Central memory CD8-positive, alpha-beta T cell (primary cell): ENCODE measurements around the gene NPC1L1.
A peak's percentile ranks its signal among the peaks of the same experiment; 100 is the strongest.
"Not testable (repeated sequence)": the region's sequence is repeated elsewhere in the genome, so short reads cannot be mapped to it uniquely, and the experiment has no call there.

ENCODE experiments used
- ATAC-seq: fragments of 150-1000 bp; cut with Tn5 transposase; replicated peaks from 2 replicates; pipeline ENCODE4 v1.10.0; 2022; ENCODE audit warnings: mild to moderate bottlenecking, moderate FRiP score, moderate number of reproducible peaks; ENCODE audit not compliant: poor library complexity, severe bottlenecking; ENCODE audit errors: extremely low read depth
- DNase-seq, 2 donors: peaks; one replicate each; pipeline ENCODE4 v3.0.0; 2021; ENCODE audit warnings: low spot score in 2 of 2
- H3K27ac Mint-ChIP-seq: one replicate; pipeline ENCODE4 v1.8.0; 2022; ENCODE audit warnings: low read depth, mild to moderate bottlenecking, moderate library complexity, mixed read lengths
- H3K27me3 Mint-ChIP-seq: one replicate; pipeline ENCODE4 v1.8.0; 2022; ENCODE audit warnings: mixed read lengths
- H3K36me3 Mint-ChIP-seq: one replicate; pipeline ENCODE4 v1.8.0; 2022; ENCODE audit warnings: mild to moderate bottlenecking, moderate library complexity, mixed read lengths; ENCODE audit not compliant: insufficient read depth
- H3K4me1 Mint-ChIP-seq: one replicate; pipeline ENCODE4 v1.8.0; 2022; ENCODE audit warnings: mixed read lengths
- H3K4me3 Mint-ChIP-seq: one replicate; pipeline ENCODE4 v1.8.0; 2022; ENCODE audit warnings: mild to moderate bottlenecking, moderate library complexity, mixed read lengths
- H3K9me3 Mint-ChIP-seq: one replicate; pipeline ENCODE4 v1.8.0; 2022; ENCODE audit warnings: mixed read lengths

Gene NPC1L1

DNA sequence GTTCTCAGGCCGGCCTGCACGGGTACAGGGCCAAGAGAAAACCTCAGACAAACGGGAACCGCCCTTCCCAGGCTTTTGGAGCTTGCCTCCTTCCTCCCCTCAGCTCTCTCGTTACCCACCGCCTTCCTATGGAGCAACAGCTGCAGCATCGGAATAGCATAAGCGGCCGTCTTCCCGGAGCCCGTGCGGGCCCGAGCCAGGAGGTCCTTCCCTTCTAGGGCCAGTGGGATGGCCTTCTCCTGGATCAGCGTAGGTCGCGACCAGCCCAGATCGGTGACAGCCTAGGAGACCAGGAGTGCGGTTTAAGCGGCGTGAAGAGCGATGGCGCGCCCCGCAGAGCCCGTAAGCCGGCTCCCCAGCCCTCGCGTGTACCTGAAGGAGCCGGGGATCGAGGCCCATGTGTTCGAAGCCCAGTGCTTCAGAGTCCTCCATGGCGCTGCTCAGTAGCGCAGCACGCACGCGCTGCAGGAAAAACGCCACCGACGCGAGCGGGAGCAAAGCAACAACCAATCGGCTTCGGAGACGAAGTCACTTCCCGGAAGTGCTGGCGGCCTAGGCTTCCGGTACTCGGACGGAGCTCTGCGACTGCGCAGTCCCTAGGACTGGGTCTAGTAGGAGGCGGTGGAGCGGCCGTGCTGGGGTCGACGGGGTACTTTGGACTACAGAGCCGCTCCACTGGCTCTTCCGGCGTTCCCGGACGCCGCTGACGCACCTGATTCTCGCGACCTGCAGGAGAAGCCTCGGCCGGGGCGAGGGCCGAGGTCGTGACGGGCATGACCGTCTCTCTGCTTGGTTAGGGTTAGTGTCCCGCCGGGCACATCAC, 32.5 kb upstream of the NPC1L1 start, which contains the start of gene DDX56:
Gene DDX56 (minus strand): TSS at position 445 of the 823 bp plus-strand sequence. CDS start 13 bp downstream, at position 432.
- no peaks in the 10 kb centered on the region for H3K27me3 Mint-ChIP-seq

DNA sequence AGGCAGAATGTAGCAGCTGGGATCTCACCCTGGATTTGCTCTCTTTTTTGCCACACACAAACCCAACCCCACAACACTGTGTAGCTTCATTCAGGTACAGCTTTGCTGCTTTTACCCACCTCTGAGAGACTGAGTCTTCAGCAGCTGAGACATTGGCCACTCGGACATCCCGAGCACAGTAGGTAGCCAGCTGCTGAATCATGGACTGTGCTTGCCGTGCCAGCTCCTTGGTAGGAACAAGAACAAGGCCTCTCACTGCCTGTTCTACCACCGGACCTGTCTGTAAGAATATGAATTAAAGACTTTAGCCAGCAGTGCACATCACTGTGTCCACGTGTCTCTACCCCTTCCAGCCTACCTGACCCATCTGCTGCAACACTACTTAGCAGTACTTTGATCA, 31.6 kb upstream of the NPC1L1 start:
- Mint-ChIP-seq H3K9me3 (no peaks in the 10 kb centered on the region), H3K4me1 (peaks cover 33% of the 10 kb centered on the region), H3K27ac (peak overlapping the region; percentile 99), H3K36me3 (peaks cover 46% of the 10 kb centered on the region), H3K27me3 (no peaks in the 10 kb centered on the region), H3K4me3 (peak overlapping the region; percentile 98)
- DNase-seq, result no peak
- ATAC-seq, result no peak

More for the DNA sequence above, 32.5 kb upstream of the NPC1L1 start, which contains the start of gene DDX56:
- H3K9me3 Mint-ChIP-seq, result no peaks in the 10 kb centered on the region
- peaks cover 32% of the 10 kb centered on the region for H3K4me1 Mint-ChIP-seq
- peak within 1 kb of the TSS; percentile 99 for H3K27ac Mint-ChIP-seq
- H3K36me3 Mint-ChIP-seq, result peaks cover 46% of the 10 kb centered on the region
- ATAC-seq (peak; percentile 97), DNase-seq (peak; percentile 73 to 79)
- H3K4me3 Mint-ChIP-seq, result peak within 1 kb of the TSS; percentile 98

DNA sequence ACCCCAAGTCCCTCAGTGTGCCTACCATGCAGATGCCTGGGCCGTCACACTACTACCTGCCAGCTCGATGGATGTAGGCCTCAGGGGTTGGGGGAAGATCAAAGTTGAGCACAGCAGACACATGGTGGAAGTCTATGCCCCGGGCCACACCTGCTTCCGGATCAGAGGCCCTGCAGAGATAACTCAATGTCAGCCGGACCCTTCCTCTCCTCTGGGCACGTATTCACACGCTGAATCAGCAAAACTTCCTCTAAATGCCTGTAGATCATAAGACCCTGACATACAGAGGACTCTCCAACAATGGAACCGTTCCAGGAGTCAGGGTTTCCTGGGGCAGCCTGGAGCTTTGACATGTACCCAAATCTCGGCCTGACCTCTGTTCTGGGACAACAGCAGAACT, 28.8 kb upstream of the NPC1L1 start:
- Mint-ChIP-seq H3K36me3 (peaks cover 41% of the 10 kb centered on the region), H3K27me3 (no peaks in the 10 kb centered on the region), H3K4me1 (peaks cover 46% of the 10 kb centered on the region), H3K9me3 (no peaks in the 10 kb centered on the region), H3K4me3 (no peak overlapping the region), H3K27ac (no peak overlapping the region)
- no peak for ATAC-seq
- no peak for DNase-seq

DNA sequence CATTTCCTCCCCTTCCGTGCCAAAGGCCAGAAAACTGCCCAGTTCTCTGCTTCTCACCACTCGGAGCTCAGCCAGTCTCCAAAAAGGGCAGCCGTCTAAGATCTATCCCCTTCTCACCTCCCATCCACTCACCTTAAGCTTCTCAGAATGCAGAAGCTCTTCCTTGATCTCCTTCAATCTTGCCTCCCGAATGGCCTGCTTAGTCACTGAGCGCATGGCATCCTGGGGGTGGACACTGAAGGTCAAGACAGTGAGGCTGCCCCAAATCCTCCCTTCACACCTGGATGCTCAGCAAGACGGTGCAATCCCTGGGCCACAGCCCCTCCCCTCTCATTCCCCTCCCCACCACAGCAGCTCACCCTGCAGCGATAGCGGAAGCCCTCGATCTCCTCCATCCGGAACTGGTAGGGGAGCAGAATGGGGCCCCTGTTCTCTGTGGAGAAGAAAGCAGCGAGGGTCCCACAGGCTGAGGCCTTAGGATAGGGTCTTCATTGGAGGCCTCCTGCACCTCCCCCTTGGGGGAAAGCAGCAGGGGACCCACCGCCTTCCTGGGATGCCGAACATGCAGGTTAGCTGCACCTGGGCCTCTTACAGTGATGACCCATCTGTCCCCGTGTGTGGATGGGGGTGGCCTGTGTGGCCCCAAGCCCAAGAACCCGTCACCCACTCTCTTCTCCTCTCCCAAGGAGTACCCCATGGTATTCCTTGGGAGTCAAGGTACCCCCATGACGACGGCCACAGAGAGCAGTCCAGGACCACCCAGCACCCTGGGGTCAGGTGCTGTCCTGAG, 27.8 kb upstream of the NPC1L1 start:
- Mint-ChIP-seq H3K36me3 (peaks cover 40% of the 10 kb centered on the region), H3K27me3 (no peaks in the 10 kb centered on the region), H3K4me3 (no peak overlapping the region), H3K4me1 (peaks cover 38% of the 10 kb centered on the region), H3K27ac (peak overlapping the region; percentile 16), H3K9me3 (no peaks in the 10 kb centered on the region)
- DNase-seq, result no peak
- ATAC-seq, result no peak

DNA sequence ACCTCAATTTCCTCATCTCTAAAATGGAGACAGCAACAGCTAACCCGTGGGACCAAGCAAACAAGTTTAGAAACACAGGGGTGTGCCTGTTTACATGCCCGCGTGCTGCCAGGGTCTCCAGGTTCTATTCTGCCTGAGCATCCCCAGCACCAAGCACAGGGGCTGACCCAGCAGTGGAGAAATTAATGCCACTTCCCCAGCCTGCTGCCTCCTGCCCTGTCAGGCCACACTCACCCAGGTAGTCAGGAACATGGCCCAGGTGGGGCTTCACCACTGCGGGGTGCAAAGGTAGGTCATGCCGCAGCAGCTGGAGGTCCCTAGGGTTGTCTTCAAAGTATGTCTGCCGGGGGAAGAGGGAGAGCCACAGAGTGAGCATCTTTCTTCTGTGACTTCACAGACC, 26.8 kb upstream of the NPC1L1 start:
- Mint-ChIP-seq H3K27ac (no peak overlapping the region), H3K4me1 (peaks cover 27% of the 10 kb centered on the region), H3K4me3 (no peak overlapping the region), H3K27me3 (no peaks in the 10 kb centered on the region), H3K9me3 (no peaks in the 10 kb centered on the region), H3K36me3 (peaks cover 34% of the 10 kb centered on the region)
- no peak for ATAC-seq
- no peak for DNase-seq

DNA sequence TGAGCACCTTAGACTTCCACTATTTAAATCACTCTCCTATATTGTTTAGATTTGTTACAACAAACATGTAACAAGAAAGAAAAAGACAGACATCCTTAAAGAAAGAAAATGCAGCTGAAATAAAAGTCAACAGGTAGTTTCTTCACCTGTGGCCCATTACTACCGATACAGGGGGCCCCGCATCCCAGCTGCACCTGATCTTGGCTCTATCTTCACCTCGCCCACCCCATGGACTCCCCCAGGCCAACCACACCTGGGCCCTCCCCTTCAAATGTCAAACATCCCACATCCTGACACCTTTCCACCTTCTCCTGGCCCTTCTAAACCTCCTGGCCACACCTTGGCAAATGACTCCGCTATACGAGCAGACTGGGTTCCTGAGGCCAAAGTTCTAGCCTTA, 25.6 kb upstream of the NPC1L1 start:
- Mint-ChIP-seq H3K9me3 (no peaks in the 10 kb centered on the region), H3K4me1 (peaks cover 20% of the 10 kb centered on the region), H3K4me3 (no peak overlapping the region), H3K27me3 (no peaks in the 10 kb centered on the region), H3K27ac (peak overlapping the region; percentile 2), H3K36me3 (peaks cover 30% of the 10 kb centered on the region)
- ATAC-seq (no peak), DNase-seq (no peak)

DNA sequence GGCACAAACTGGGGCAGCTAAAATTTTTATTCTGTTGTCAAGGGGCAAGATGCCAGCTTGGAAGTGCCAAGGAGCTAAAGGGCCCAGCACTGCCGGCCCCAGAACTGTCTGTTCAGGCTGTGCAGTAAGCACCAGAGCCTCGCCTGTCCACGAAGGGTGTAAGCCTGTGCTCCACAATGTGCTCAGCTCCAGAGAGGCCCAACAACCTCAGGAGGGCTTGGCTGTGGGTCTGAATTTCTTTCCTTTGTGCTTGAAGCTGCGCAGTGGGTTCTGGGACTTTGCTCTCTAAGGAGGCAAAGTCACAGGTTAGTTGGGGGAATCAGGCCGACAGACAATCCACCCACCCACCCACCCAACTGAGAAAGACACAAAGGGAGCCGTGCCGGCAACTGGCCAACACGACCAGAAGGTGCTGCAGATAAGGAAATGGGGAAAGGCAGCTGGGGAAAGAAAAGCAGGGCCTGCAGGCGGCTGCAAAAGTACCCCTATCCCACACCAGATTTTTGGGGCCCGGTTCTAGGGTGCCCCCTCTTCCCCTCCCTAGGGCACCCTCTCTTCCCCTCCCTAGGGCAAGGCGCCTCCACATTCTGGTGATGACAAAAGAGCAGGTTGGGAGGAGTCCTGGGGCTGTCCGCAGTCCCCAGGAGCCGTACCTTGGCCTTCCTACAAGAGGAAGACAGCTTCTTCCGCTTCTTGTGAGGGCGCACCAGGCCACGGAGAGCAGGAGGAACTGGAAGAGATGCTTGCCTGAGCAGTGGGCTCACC, 24.8 kb upstream of the NPC1L1 start:
- Mint-ChIP-seq H3K36me3 (peaks cover 26% of the 10 kb centered on the region), H3K4me3 (no peak overlapping the region), H3K27ac (peak overlapping the region; percentile 54), H3K4me1 (peaks cover 20% of the 10 kb centered on the region), H3K27me3 (no peaks in the 10 kb centered on the region), H3K9me3 (no peaks in the 10 kb centered on the region)
- ATAC-seq (no peak), DNase-seq (no peak)

DNA sequence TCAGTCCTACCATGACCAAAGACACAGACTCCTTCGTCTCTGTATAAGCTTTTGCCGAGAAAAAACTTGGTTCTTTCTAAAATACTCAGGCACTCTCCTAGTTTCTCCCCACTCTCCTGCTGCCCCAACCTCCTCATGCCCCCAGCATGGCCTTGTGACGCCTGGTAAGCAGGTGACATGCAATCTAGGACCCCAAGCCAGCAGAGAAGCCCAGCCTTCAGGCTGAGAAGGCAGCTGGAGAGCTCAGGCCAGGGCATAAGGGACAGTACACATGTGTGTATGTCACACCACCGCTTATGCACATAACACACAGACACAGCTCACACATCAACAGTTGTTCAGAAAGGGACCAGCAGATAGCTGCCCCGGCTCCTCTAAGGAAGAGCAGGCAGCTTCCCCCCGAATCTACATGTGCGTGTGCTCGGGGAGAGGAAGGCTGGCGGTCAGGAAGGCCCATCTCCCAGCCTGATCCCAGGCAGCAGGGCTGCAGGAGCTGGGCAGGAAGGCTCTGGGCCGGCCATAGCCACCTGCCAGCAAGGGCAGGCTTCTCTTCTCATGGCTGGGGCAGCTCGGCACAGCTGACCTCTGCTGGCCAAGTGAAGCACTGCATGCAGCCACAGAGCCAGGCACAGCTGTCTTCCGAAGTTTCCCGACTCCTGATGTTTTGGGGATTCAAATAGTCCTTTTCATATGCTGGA, 24.1 kb upstream of the NPC1L1 start:
- ATAC-seq (peak; percentile 87), DNase-seq (peak; percentile 48 to 56)
- Mint-ChIP-seq H3K4me1 (peaks cover 20% of the 10 kb centered on the region), H3K27ac (peak overlapping the region; percentile 54), H3K9me3 (no peaks in the 10 kb centered on the region), H3K36me3 (peaks cover 24% of the 10 kb centered on the region), H3K27me3 (no peaks in the 10 kb centered on the region), H3K4me3 (no peak overlapping the region)

DNA sequence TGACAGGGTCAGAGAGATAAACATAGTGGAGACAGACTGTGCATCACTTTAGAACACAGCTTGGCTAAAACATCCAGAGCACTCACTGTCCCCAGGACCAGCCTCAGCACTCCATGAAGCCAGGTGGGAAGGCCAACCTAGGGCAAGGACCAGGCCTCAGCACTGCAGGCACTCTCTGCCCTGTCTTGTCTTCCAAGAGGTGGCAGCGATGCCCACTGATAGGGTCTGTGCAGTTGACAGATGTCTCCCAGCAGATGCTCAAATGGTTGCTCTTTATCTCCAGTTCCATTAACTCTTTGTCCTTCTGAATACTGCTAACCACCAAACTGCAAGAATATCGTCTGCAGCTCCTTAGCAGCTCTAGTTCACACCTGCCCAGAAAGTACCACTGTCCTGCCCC, 23.5 kb upstream of the NPC1L1 start:
- ATAC-seq (no peak), DNase-seq (no peak)
- H3K4me3 Mint-ChIP-seq, result no peak overlapping the region
- no peaks in the 10 kb centered on the region for H3K9me3 Mint-ChIP-seq
- H3K27me3 Mint-ChIP-seq, result no peaks in the 10 kb centered on the region
- H3K36me3 Mint-ChIP-seq, result peaks cover 23% of the 10 kb centered on the region
- H3K4me1 Mint-ChIP-seq, result peaks cover 20% of the 10 kb centered on the region
- no peak overlapping the region for H3K27ac Mint-ChIP-seq

DNA sequence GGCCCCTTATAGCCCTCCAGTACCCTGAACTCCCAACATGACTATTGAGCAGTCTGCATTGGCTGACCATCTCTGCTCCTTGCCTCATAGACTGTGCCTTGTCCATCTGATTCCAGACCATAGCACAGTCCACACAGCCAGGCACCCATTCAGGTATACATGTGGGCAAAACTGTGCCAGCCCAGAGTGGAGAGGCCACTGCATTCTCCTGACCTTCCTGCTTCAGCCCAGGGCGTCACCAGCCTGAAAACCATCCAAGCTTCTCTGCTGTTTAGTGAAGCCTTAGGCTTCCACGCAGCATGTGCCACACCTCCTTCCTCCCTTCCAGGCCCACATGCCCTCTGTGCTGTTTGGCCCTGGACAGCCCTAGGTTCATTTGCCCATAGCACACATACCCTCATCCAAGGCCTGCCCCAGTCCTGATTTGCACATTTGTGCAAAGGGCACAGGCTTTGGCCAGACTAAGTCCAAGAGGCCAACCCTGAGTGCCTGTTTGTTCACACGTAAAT, 22.1 kb upstream of the NPC1L1 start:
- peaks cover 13% of the 10 kb centered on the region for H3K36me3 Mint-ChIP-seq
- DNase-seq, result no peak
- H3K27me3 Mint-ChIP-seq, result no peaks in the 10 kb centered on the region
- H3K27ac Mint-ChIP-seq, result peak overlapping the region; percentile 32
- H3K4me3 Mint-ChIP-seq, result no peak overlapping the region
- H3K9me3 Mint-ChIP-seq, result no peaks in the 10 kb centered on the region
- H3K4me1 Mint-ChIP-seq, result peaks cover 20% of the 10 kb centered on the region
- no peak for ATAC-seq

DNA sequence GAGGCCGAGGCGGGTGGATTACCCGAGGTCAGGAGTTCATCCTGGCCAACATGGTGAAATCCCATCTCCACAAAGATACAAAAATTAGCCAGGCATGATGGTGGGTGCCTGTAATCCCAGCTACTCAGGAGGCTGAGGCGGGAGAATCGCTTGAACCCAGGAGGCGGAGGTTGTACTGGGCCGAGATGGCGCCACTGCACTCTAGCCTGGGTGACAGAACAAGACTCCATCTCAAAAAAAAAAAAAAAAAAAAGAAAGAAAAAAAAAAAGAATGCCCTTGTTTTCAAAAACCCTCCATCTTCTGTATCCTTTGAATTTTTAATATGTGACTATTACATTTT, 21.5 kb upstream of the NPC1L1 start:
- DNase-seq, H3K36me3 Mint-ChIP-seq, H3K27me3 Mint-ChIP-seq, H3K9me3 Mint-ChIP-seq, H3K27ac Mint-ChIP-seq, H3K4me3 Mint-ChIP-seq, ATAC-seq: not testable (repeated sequence)
- peaks cover 17% of the 10 kb centered on the region for H3K4me1 Mint-ChIP-seq
